NCI-H1417 (cell line): ENCODE data around the gene STK39.
A peak's percentile ranks its signal among the peaks of the same experiment; 100 is the strongest.

Experiments
- DNase-seq, 3 experiments: peaks; one replicate each; lab custom pipeline; 2025; lab: John Stamatoyannopoulos, UW

Gene STK39

GRCh38 chr2:167957662-167958061 is 289.7 kb downstream of the STK39 start:
- no peak for DNase-seq

GRCh38 chr2:167955264-167955906 is 292.0 kb downstream of the STK39 start:
- no peak for DNase-seq

GRCh38 chr2:167954495-167954894 is 292.9 kb downstream of the STK39 start:
- no peak for DNase-seq

DNA sequence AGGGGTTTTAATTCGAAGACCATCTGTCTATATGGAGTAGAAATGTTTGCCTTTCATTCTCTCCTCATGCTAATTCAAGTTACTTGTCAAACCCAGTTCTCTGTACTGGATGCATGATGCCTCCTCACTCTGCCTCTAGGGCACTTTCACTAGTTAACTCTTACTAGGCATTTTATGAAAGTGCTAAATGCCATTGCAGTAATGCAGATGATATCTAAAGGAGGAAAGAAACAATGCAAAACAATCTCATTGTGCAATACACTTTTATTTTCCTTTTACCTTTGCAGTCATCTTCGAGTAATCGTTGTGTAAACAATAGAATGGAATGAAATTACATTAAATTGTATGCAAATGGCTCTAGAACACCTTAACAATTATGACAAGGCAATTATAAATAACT is 293.6 kb downstream of the STK39 start:
- DNase-seq, result no peak

- no peak for DNase-seq
Observed at GRCh38 chr2:167950571-167950970, 296.8 kb downstream of the STK39 start.

- DNase-seq, result no peak
Observed at GRCh38 chr2:167946441-167946841, 301.0 kb downstream of the STK39 start.

- no peak for DNase-seq
Observed at GRCh38 chr2:167945660-167946368, 301.6 kb downstream of the STK39 start.

DNA sequence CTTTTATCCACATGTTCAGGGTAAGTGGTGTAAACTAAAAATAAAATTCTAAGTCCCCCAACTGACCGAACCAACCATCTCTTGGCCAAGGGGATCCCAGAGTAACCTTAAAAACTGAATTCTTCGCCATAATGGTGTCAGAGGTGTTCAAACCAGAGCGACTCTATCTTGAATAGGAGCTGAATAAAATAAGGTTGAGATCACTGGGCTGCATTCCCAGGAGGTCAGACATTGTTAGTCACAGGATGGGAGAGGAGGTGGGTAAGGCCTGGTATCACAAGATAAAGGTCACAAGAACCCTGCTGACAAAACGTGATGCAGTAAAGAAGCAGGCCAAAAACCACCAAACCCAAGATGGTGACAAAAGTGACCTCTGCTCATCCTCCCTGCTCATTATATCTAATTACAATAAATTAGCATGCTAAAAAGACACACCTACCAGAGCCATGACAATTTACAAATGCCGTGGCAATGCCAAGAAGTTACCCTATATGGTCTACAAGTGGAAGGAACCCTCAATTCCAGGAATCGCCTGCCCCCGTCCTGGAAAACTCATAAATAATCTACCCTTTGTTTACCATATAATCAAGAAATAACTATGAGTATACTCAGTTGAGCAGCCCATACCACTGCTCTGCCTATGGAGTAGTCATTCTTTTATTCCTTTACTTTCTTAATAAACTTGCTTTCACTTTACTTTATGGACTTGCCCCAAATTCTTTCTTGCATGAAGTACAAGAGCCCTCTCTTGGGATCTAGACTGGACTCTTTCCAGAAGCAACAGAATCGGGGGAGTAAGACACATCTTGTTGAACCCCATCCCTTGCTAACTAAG is 302.4 kb downstream of the STK39 start:
- no peak for DNase-seq

GRCh38 chr2:167943897-167944296 is 303.5 kb downstream of the STK39 start:
- peak in 1 of 3 experiments; percentile 0 for DNase-seq

GRCh38 chr2:167943368-167943767 is 304.0 kb downstream of the STK39 start:
- DNase-seq, result no peak

GRCh38 chr2:167942366-167943081 is 304.9 kb downstream of the STK39 start:
- DNase-seq, result no peak

GRCh38 chr2:167941604-167942003 is 305.8 kb downstream of the STK39 start:
- DNase-seq, result no peak

DNA sequence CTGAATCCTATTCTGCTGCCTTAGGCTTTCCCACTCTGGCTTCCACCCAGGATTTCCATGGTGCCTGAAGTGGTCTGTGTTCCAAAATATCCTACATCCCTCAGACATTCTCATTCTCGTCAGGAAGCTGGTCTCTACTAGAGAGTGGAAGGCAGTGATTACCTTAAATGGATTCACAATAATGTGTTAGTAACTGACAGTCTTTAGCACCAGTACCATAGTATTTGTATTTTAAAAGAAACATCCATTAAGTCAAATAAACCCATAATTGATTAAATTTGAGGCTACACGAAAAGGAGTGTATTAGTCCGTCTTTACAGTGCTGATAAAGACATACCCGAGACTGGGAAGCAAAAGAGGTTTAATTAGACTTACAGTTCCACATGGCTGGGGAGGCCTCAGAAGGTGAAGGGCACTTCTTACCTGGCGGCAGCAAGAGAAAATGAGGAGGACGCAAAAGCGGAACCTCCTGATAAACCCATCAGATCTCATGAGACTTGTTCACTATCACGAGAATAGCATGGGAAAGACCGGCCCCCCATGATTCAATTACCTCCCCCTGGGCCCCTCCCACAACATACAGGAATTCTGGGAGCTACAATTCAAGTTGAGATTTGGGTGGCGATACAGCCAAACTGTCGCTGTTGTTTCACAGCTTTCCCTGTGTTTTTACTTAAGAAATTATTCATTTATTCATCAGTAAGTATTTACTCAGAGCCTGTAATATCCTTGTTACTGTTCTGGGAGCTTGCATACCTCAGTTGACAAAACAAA is 306.5 kb downstream of the STK39 start:
- no peak for DNase-seq

GRCh38 chr2:167940346-167940725 is 307.1 kb downstream of the STK39 start:
- no peak for DNase-seq

DNA sequence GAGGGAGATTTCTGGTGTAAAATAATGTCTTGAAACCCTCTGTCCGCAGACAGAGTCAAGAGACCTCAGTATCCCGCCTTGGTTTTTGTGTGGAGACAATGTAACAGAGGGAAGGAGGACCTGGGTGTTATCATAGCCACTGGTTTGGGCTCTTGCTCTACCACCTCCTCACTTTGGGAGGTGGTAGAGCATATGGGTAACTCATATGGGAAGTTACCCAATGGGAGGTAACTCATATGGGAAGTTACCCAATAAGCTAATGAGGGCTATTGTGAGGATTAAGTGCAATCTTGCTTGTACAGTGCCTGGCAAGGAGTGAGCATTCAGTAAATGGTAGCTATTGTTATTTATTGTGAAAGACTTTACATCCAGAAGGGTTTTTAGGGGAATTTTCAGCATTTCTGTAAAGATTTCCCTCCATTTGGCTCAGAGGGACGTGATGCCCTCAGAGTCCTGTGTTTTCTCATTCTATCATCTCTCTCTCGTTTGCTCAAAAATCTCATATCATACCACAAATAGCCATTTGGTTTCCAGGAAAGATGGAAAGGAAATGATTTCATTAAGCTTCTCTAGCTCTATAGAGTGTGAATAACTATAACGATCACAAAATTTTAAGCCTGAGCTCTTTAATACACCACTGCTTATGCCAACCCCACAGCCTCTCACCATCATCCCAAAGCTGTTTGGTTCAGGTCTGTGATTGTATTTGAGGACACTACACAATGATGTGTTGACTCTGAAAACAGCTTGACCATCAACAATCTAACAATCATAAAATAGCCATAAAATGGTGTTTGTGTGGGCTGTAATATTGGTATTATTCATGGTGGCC is 307.7 kb downstream of the STK39 start:
- no peak for DNase-seq

DNA sequence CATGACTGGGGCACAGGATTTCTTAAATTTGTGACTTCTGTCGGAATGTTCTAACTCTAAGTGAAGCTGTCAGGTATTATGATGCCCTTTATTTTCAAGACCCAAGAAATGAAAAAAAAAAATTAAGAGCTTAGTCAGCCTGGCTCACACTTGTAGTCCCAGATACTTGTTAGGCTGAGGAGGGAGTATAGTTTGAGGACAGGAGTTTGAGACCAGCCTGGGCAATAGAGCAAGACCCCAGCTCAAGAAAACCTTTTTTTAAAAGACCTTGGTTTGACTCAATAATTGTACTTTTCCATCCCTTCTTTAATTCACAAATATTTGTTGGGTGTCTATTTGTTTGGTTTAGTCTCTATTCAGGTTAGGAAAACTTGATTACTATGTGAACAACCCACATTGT is 310.0 kb downstream of the STK39 start:
- no peak for DNase-seq

DNA sequence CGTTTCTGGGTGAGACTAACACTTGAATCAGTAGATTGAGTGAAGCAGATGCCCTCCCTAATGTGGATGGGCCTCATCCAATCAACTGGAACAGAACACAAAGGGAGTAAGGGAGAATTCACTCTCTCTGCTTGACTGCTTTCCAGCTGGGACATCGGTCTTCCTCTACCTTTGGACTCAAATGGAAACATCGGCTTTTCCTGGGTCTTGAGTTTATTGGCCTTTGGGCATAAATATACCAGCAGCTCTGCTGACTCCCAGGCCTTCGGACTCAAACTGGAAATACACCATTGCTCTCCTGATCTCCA is 311.6 kb downstream of the STK39 start:
- no peak for DNase-seq

- DNase-seq, result no peak
Observed at GRCh38 chr2:167933097-167933814, 314.1 kb downstream of the STK39 start.

- DNase-seq, result no peak
Observed at GRCh38 chr2:167932123-167932693, 315.2 kb downstream of the STK39 start.

- DNase-seq, result peak in 1 of 3 experiments; percentile 1
Observed at GRCh38 chr2:167929484-167929883, 317.9 kb downstream of the STK39 start.
